ENCODE measurements around the gene LAPTM5.

Gene LAPTM5

GRCh38 chr1:30752651-30752908, 5.0 kb downstream of the LAPTM5 start:
- H3K27ac ChIP-seq (ENCODE audit: low read length), result peak overlapping the region; percentile 98
- H3K4me2 ChIP-seq (ENCODE audit: low read depth, low read length), result peak overlapping the region; percentile 94
- H4K20me1 ChIP-seq (ENCODE audit: insufficient read depth, low read length), result no peaks in the 10 kb centered on the region
- peak overlapping the region; percentile 73; the same call in 1 of the 2 replicates for H3K9ac ChIP-seq (ENCODE audit: low read length)
- no peak overlapping the region for H2AFZ ChIP-seq (ENCODE audit: low read length)
- DNase-seq, result no peak
- H3K79me2 ChIP-seq (ENCODE audit: low read length), result peaks cover 99% of the 10 kb centered on the region
- no peaks in the 10 kb centered on the region for H3K9me2 ChIP-seq (replicated peaks; ENCODE audit: insufficient read depth, low read length)
- H3K4me3 ChIP-seq (ENCODE audit: low read length), result 0 out of 2 replicates have a peak overlapping the region, but pooled peaks have one; percentile 1
- peaks cover 64% of the 10 kb centered on the region for H3K4me1 ChIP-seq (ENCODE audit: low read length)
- H3K36me3 ChIP-seq (replicated peaks; ENCODE audit: insufficient read depth, low read length), result no peaks in the 10 kb centered on the region; the same call in 1 of the 2 replicates
- TF ChIP-seq, protein P1, sequence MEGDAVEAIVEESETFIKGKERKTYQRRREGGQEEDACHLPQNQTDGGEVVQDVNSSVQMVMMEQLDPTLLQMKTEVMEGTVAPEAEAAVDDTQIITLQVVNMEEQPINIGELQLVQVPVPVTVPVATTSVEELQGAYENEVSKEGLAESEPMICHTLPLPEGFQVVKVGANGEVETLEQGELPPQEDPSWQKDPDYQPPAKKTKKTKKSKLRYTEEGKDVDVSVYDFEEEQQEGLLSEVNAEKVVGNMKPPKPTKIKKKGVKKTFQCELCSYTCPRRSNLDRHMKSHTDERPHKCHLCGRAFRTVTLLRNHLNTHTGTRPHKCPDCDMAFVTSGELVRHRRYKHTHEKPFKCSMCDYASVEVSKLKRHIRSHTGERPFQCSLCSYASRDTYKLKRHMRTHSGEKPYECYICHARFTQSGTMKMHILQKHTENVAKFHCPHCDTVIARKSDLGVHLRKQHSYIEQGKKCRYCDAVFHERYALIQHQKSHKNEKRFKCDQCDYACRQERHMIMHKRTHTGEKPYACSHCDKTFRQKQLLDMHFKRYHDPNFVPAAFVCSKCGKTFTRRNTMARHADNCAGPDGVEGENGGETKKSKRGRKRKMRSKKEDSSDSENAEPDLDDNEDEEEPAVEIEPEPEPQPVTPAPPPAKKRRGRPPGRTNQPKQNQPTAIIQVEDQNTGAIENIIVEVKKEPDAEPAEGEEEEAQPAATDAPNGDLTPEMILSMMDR (IDR thresholded peaks at IDR 0.05; ENCODE audit: low read length), result no peak
- no peak for TF ChIP-seq EZH2phosphoT487 (IDR thresholded peaks at IDR 0.05; ENCODE audit: low read length)
- no peak for TF ChIP-seq EZH2 (optimal IDR thresholded peaks at IDR 0.05; ENCODE audit: low read depth, low read length)
- H3F3A ChIP-seq (ENCODE audit: insufficient read depth, low read length), result peaks cover 99% of the 10 kb centered on the region
- no peaks in the 10 kb centered on the region for H3K27me3 ChIP-seq (replicated peaks; ENCODE audit: insufficient read depth, low read length)
- H3K9me3 ChIP-seq (replicated peaks; ENCODE audit: insufficient read depth, low read length), result no peaks in the 10 kb centered on the region

DNA sequence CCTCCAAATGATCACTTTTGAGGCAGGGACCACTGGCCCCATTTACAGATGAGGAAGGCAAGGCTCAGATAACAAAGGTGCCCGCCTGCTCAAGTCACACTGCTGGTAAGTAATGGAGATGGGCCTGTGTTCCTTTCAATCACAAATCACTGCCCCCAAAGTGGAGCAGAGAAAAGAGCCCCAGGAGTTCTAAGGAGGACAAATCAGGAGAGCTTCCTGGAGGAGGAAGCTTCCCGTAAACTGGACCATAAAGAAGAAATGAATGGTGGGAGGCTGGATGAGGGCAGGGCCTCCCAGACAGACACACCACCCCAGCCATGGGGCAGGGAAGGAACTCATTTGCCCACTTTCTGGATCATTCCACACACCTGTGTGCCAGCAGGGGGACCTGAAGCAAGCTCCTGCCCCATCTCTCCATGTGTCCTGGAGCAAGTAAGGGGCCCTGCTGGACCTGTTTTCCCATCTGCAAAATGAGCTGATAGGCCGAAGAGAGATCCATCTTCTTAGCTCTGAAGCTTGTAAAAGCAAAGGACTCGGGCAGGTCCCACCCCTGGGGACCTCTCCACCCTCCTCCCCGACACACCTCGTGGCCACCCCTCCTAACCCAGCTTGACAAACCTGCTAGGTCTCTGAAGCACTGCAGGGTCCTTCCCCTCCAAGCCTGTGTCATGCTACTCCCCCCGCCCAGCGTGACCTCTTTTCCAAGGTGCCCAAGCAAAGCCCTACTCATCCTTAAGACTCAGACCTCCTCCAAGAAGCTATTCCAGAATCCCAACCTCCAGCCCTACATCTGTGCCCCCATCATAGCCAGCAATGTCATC, 5.5 kb downstream of the LAPTM5 start:
- peak overlapping the region; percentile 98 for H3K27ac ChIP-seq (ENCODE audit: low read length)
- no peaks in the 10 kb centered on the region for H4K20me1 ChIP-seq (ENCODE audit: insufficient read depth, low read length)
- H3K9me3 ChIP-seq (replicated peaks; ENCODE audit: insufficient read depth, low read length), result no peaks in the 10 kb centered on the region
- peak overlapping the region; percentile 73; the same call in 1 of the 2 replicates for H3K9ac ChIP-seq (ENCODE audit: low read length)
- no peaks in the 10 kb centered on the region; the same call in 1 of the 2 replicates for H3K36me3 ChIP-seq (replicated peaks; ENCODE audit: insufficient read depth, low read length)
- H3K9me2 ChIP-seq (replicated peaks; ENCODE audit: insufficient read depth, low read length), result no peaks in the 10 kb centered on the region
- no peak for DNase-seq
- H3K79me2 ChIP-seq (ENCODE audit: low read length), result peaks cover 99% of the 10 kb centered on the region
- H3K27me3 ChIP-seq (replicated peaks; ENCODE audit: insufficient read depth, low read length), result no peaks in the 10 kb centered on the region
- H3K4me2 ChIP-seq (ENCODE audit: low read depth, low read length), result peak overlapping the region; percentile 94
- H3F3A ChIP-seq (ENCODE audit: insufficient read depth, low read length), result peaks cover 99% of the 10 kb centered on the region
- 0 out of 2 replicates have a peak overlapping the region, but pooled peaks have one; percentile 1 for H3K4me3 ChIP-seq (ENCODE audit: low read length)
- peaks cover 69% of the 10 kb centered on the region for H3K4me1 ChIP-seq (ENCODE audit: low read length)
- H2AFZ ChIP-seq (ENCODE audit: low read length), result no peak overlapping the region
- TF ChIP-seq, protein P1 (IDR thresholded peaks at IDR 0.05; ENCODE audit: low read length), result peak; percentile 16; the same call in 1 of the 2 replicates
- TF ChIP-seq EZH2 (optimal IDR thresholded peaks at IDR 0.05; ENCODE audit: low read depth, low read length), result no peak
- no peak for TF ChIP-seq EZH2phosphoT487 (IDR thresholded peaks at IDR 0.05; ENCODE audit: low read length)

DNA sequence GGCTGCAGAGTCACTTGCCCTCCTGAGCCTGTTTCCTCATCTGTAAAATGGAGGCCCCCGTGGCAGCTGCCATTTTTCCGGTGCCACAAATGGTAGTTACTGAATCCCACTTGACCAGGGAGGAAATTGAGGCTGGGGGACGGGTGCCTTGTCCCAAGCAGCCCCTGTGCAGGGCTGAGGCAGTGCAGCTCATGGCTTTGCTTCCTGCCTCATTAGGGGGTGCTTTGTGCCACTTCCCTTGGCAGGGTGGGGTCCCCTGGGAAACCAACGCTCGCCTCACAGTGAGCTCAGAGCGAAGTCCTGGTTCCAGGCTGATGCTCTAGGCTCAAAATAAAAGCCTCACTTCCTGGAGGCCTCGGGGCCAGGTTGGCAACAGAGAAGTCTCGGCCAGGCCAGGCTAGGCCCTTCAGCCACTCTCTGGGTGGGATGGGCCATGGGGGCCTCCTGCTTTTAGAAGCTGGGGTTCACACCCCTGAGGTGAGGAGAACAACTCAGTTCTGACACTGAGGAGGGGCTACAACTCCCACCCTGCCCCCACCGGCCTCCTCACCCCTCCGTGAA, 6.8 kb downstream of the LAPTM5 start:
- Histone ChIP-seq H3K9me3 (replicated peaks; ENCODE audit: insufficient read depth, low read length) (no peaks in the 10 kb centered on the region), H3K9me2 (replicated peaks; ENCODE audit: insufficient read depth, low read length) (no peaks in the 10 kb centered on the region), H3K36me3 (replicated peaks; ENCODE audit: insufficient read depth, low read length) (no peaks in the 10 kb centered on the region; the same call in 1 of the 2 replicates), H3K9ac (ENCODE audit: low read length) (peak overlapping the region; percentile 73), H3K4me3 (ENCODE audit: low read length) (peak overlapping the region; percentile 29), H3K27ac (ENCODE audit: low read length) (peak overlapping the region; percentile 98), H3K4me1 (ENCODE audit: low read length) (peaks cover 82% of the 10 kb centered on the region), H3F3A (ENCODE audit: insufficient read depth, low read length) (peaks cover 99% of the 10 kb centered on the region), H3K4me2 (ENCODE audit: low read depth, low read length) (peak overlapping the region; percentile 94), H3K79me2 (ENCODE audit: low read length) (peaks cover 99% of the 10 kb centered on the region), H4K20me1 (ENCODE audit: insufficient read depth, low read length) (no peaks in the 10 kb centered on the region), H2AFZ (ENCODE audit: low read length) (no peak overlapping the region), H3K27me3 (replicated peaks; ENCODE audit: insufficient read depth, low read length) (no peaks in the 10 kb centered on the region)
- DNase-seq, result no peak
- TF ChIP-seq EZH2 (optimal IDR thresholded peaks at IDR 0.05; ENCODE audit: low read depth, low read length) (no peak), EZH2phosphoT487 (IDR thresholded peaks at IDR 0.05; ENCODE audit: low read length) (no peak)
- TF ChIP-seq, protein P1 (IDR thresholded peaks at IDR 0.05; ENCODE audit: low read length), result no peak

Data from MM.1S (cell line).